CD4-positive, alpha-beta T cell (primary cell): ENCODE data around the gene RBMS3. TPM values are rescaled to one million over a fixed set of nuclear protein-coding genes. Genes with fewer than 3 reads are reported as not detected.

Source experiments
- ATAC-seq: fragments of 200-7000 bp; cut with Tn5 transposase; one replicate; pipeline ENCODE4 v1.10.0; 2022; ENCODE audit warnings: mild to moderate bottlenecking; ENCODE audit not compliant: poor library complexity
- CTCF ChIA-PET: fragments of 350-600 bp; sonication (Branson Sonifier 250); formaldehyde crosslinking; loops from one replicate; lab custom pipeline; 2021; ENCODE audit warnings: antibody characterized with exemption, inconsistent platforms; lab: Charles Lee
- POLR2A ChIA-PET: fragments of 350-600 bp; sonication (Branson Sonifier 250); formaldehyde crosslinking; loops from one replicate; lab custom pipeline; 2021; ENCODE audit warnings: antibody characterized with exemption, inconsistent platforms; lab: Charles Lee
- DNase-seq, 14 experiments: peaks; one replicate each; pipeline ENCODE4 v3.0.0-alpha.2; 2013 to 2020; ENCODE audit warnings: mixed read lengths in 2 of 14
- H3K27ac ChIP-seq, 2 donors: one replicate each; pipeline versions ENCODE4 v1.5.1 to v1.7.0; 2013; ENCODE audit warnings: low read length in 2 of 2, low read depth in 1 of 2, mild to moderate bottlenecking in 1 of 2
- H3K27me3 ChIP-seq, 2 experiments: 1 replicate in 1 of 2; 2 replicates in 1 of 2; pipeline versions ENCODE4 v1.6.1 to v1.7.0; 2013; ENCODE audit warnings: low read length in 2 of 2, control low read depth in 1 of 2, mild to moderate bottlenecking in 1 of 2, moderate library complexity in 1 of 2; ENCODE audit not compliant: insufficient read depth in 2 of 2, control insufficient read depth in 1 of 2
- H3K36me3 ChIP-seq: one replicate; pipeline ENCODE4 v1.6.1; 2013; ENCODE audit warnings: low read length, control low read depth; ENCODE audit not compliant: insufficient read depth
- H3K4me1 ChIP-seq: one replicate; pipeline ENCODE4 v1.6.1; 2013; ENCODE audit warnings: low read length, control low read depth; ENCODE audit not compliant: insufficient read depth
- H3K4me3 ChIP-seq: one replicate; pipeline ENCODE4 v1.5.1; 2013; ENCODE audit warnings: mild to moderate bottlenecking, low read length, moderate library complexity
- H3K9me3 ChIP-seq, 2 experiments: 1 replicate in 1 of 2; 2 replicates in 1 of 2; pipeline versions ENCODE4 v1.6.1 to v1.7.0; 2013; ENCODE audit warnings: low read length in 2 of 2, mild to moderate bottlenecking in 2 of 2, control low read depth in 1 of 2, moderate library complexity in 1 of 2; ENCODE audit not compliant: control insufficient read depth in 1 of 2, insufficient read depth in 1 of 2
- H3K27ac Mint-ChIP-seq: one replicate; pipeline ENCODE4 v1.8.0; 2020; ENCODE audit warnings: mixed read lengths
- H3K27me3 Mint-ChIP-seq: one replicate; pipeline ENCODE4 v1.8.0; 2021; ENCODE audit warnings: mixed read lengths
- H3K36me3 Mint-ChIP-seq: one replicate; pipeline ENCODE4 v1.8.0; 2021; ENCODE audit warnings: low read depth, mixed read lengths
- H3K4me1 Mint-ChIP-seq: one replicate; pipeline ENCODE4 v1.8.0; 2021; ENCODE audit warnings: low read depth, mixed read lengths
- H3K4me3 Mint-ChIP-seq: one replicate; pipeline ENCODE4 v1.8.0; 2020; ENCODE audit warnings: mild to moderate bottlenecking, mixed read lengths
- H3K9me3 Mint-ChIP-seq: one replicate; pipeline ENCODE4 v1.8.0; 2020; ENCODE audit warnings: mixed read lengths
- CTCF ChIP-seq: fragments of 200-600 bp; IDR thresholded peaks from one replicate; pipeline ENCODE4 v1.8.0; 2022; ENCODE audit warnings: antibody characterized with exemption, mild to moderate bottlenecking
- intact Hi-C, 2 experiments: fragments of 100-400 bp; cut with DNase I in 1 of 2; cut with micrococcal nuclease in 1 of 2; formaldehyde crosslinking; loops; one replicate each; pipeline versions ENCODE4 v1.15.1 to v1.9.0; 2023 to 2025; cut with DNase I, micrococcal nuclease
- total RNA-seq, 174 experiments: library from RNA in 2 of 174; stranded (reverse) in 2 of 174; gene quantifications; one replicate each; pipeline ENCODE4 v1.2.3 and lab custom pipeline; 2021 to 2026

Gene RBMS3
- total RNA-seq, 2 experiments from 2014 or later = 1.6 to 1.7 TPM

- CTCF ChIA-PET = no interaction called here
- TF ChIP-seq CTCF = no peak
- intact Hi-C loops = no loop called here
- H3K27me3 Mint-ChIP-seq = no peaks in the 10 kb centered on the region
- Histone ChIP-seq H3K36me3 (no peaks in the 10 kb centered on the region), H3K27me3 (no peaks in the 10 kb centered on the region), H3K27ac (no peak overlapping the region), H3K4me3 (no peak overlapping the region), H3K9me3 (no peaks in the 10 kb centered on the region), H3K4me1 (no peaks in the 10 kb centered on the region)
- H3K27ac Mint-ChIP-seq = no peak overlapping the region
- H3K9me3 Mint-ChIP-seq = peaks cover 5% of the 10 kb centered on the region
- ATAC-seq = no peak
- no peak overlapping the region for H3K4me3 Mint-ChIP-seq
- POLR2A ChIA-PET = no interaction called here
- H3K4me1 Mint-ChIP-seq = no peaks in the 10 kb centered on the region
- no peaks in the 10 kb centered on the region for H3K36me3 Mint-ChIP-seq
- no peak for DNase-seq
These were observed 116.5 kb downstream of the RBMS3 start for GRCh38 chr3:29397406-29397805.

- no peak for DNase-seq
- Mint-ChIP-seq H3K9me3 (peaks cover under 1% of the 10 kb centered on the region), H3K4me1 (no peaks in the 10 kb centered on the region), H3K27me3 (no peaks in the 10 kb centered on the region), H3K4me3 (no peak overlapping the region), H3K36me3 (no peaks in the 10 kb centered on the region), H3K27ac (no peak overlapping the region)
- Histone ChIP-seq H3K4me3 (no peak overlapping the region), H3K27me3 (no peaks in the 10 kb centered on the region), H3K9me3 (no peaks in the 10 kb centered on the region), H3K4me1 (no peaks in the 10 kb centered on the region), H3K27ac (no peak overlapping the region), H3K36me3 (no peaks in the 10 kb centered on the region)
- intact Hi-C loops = no loop called here
- no peak for ATAC-seq
- no peak for TF ChIP-seq CTCF
- ChIA-PET POLR2A (no interaction called here), CTCF (no interaction called here)
These were observed 117.9 kb downstream of the RBMS3 start for GRCh38 chr3:29398787-29399186.

GRCh38 chr3:29406291-29406832 lies 125.5 kb downstream of the RBMS3 start:
- ATAC-seq (no peak), DNase-seq (no peak)
- Histone ChIP-seq H3K27me3 (no peaks in the 10 kb centered on the region), H3K27ac (no peak overlapping the region), H3K4me3 (no peak overlapping the region), H3K36me3 (no peaks in the 10 kb centered on the region), H3K4me1 (no peaks in the 10 kb centered on the region), H3K9me3 (no peaks in the 10 kb centered on the region)
- Mint-ChIP-seq H3K4me1 (no peaks in the 10 kb centered on the region), H3K27ac (no peak overlapping the region), H3K27me3 (no peaks in the 10 kb centered on the region), H3K9me3 (no peaks in the 10 kb centered on the region), H3K36me3 (no peaks in the 10 kb centered on the region), H3K4me3 (no peak overlapping the region)
- no peak for TF ChIP-seq CTCF
- intact Hi-C loops = no loop called here
- POLR2A ChIA-PET = no interaction called here
- CTCF ChIA-PET = no interaction called here
